Measurements from ENCODE around the gene FXYD5.

Gene FXYD5

GRCh38 chr19:35160629-35161433 is 6.3 kb downstream of the FXYD5 start:
- DNase-seq = no peak

- DNase-seq = no peak
Observed at GRCh38 chr19:35161434-35161743, 6.9 kb downstream of the FXYD5 start.

GRCh38 chr19:35162471-35163326 is 8.2 kb downstream of the FXYD5 start:
- DNase-seq = no peak

- DNase-seq = no peak
Observed at GRCh38 chr19:35164418-35164817, 9.9 kb downstream of the FXYD5 start.

GRCh38 chr19:35165200-35166058 is 10.9 kb downstream of the FXYD5 start:
- DNase-seq = no peak

- DNase-seq = no peak
Observed at GRCh38 chr19:35166100-35167063, 11.8 kb downstream of the FXYD5 start.

- DNase-seq = no peak
Observed at GRCh38 chr19:35167251-35168119, 12.9 kb downstream of the FXYD5 start.

- no peak for DNase-seq
Observed at GRCh38 chr19:35168196-35168595, 13.7 kb downstream of the FXYD5 start.

- peak; percentile 39 for DNase-seq
Observed at GRCh38 chr19:35169221-35169995, 14.9 kb downstream of the FXYD5 start.

GRCh38 chr19:35170359-35171061 is 16.0 kb downstream of the FXYD5 start:
- no peak for DNase-seq

GRCh38 chr19:35171730-35172129 is 17.2 kb downstream of the FXYD5 start:
- DNase-seq = no peak

GRCh38 chr19:35174226-35174625 is 19.7 kb downstream of the FXYD5 start:
- no peak for DNase-seq

- no peak for DNase-seq
Observed at GRCh38 chr19:35176181-35176570, 21.6 kb downstream of the FXYD5 start.

GRCh38 chr19:35177377-35178274 is 23.1 kb downstream of the FXYD5 start:
- DNase-seq = no peak

GRCh38 chr19:35178701-35179100 is 24.2 kb downstream of the FXYD5 start:
- no peak for DNase-seq

GRCh38 chr19:35179830-35180229 is 25.3 kb downstream of the FXYD5 start:
- no peak for DNase-seq

- no peak for DNase-seq
Observed at GRCh38 chr19:35181387-35181786, 26.9 kb downstream of the FXYD5 start.

GRCh38 chr19:35184267-35184666 is 29.7 kb downstream of the FXYD5 start:
- no peak for DNase-seq

Measured in stimulated activated CD4-positive, alpha-beta T cell treated with anti-CD3 and anti-CD28 coated beads, Interleukin-4, amount 100 ng/mL, for 24 hours (primary cell).